NCI-H2081 treated with DMSO at 0.1 percent for 48 hours (cell line): ENCODE measurements around the gene FBLN2.

ENCODE experiments used
- DNase-seq: peaks from one replicate; lab custom pipeline; 2025; lab: John Stamatoyannopoulos, UW

Gene FBLN2

GRCh38 chr3:13582366-13583250 lies 33.7 kb downstream of the FBLN2 start:
- no peak for DNase-seq

GRCh38 chr3:13583251-13584180 lies 34.6 kb downstream of the FBLN2 start:
- no peak for DNase-seq

GRCh38 chr3:13584427-13584891 lies 35.5 kb downstream of the FBLN2 start:
- DNase-seq: no peak

- DNase-seq: no peak
Measured at GRCh38 chr3:13584901-13585300, 36.0 kb downstream of the FBLN2 start.

- no peak for DNase-seq
Measured at GRCh38 chr3:13587442-13587841, 38.5 kb downstream of the FBLN2 start.

GRCh38 chr3:13588221-13588701 lies 39.3 kb downstream of the FBLN2 start:
- no peak for DNase-seq

GRCh38 chr3:13588993-13589392 lies 40.1 kb downstream of the FBLN2 start:
- no peak for DNase-seq

GRCh38 chr3:13590841-13591520 lies 42.1 kb downstream of the FBLN2 start:
- DNase-seq: no peak

GRCh38 chr3:13593615-13594014 lies 44.7 kb downstream of the FBLN2 start:
- DNase-seq: no peak

GRCh38 chr3:13594146-13594545 lies 45.2 kb downstream of the FBLN2 start:
- DNase-seq: no peak

GRCh38 chr3:13594991-13595421 lies 46.1 kb downstream of the FBLN2 start:
- no peak for DNase-seq

- no peak for DNase-seq
Measured at GRCh38 chr3:13595485-13595884, 46.6 kb downstream of the FBLN2 start.

GRCh38 chr3:13596426-13597205 lies 47.7 kb downstream of the FBLN2 start:
- DNase-seq: no peak

GRCh38 chr3:13597661-13598060 lies 48.7 kb downstream of the FBLN2 start:
- no peak for DNase-seq

- no peak for DNase-seq
Measured at GRCh38 chr3:13598201-13598600, 49.3 kb downstream of the FBLN2 start.

- DNase-seq: no peak
Measured at GRCh38 chr3:13598926-13599886, 50.3 kb downstream of the FBLN2 start.

- no peak for DNase-seq
Measured at GRCh38 chr3:13599887-13600450, 51.0 kb downstream of the FBLN2 start.

- no peak for DNase-seq
Measured at GRCh38 chr3:13600950-13601691, 52.2 kb downstream of the FBLN2 start.

- no peak for DNase-seq
Measured at GRCh38 chr3:13601692-13602080, 52.8 kb downstream of the FBLN2 start.
